ENCODE data around the gene CD300E.

The CD300E gene

GRCh38 chr17:74654742-74655141 lies 31.2 kb upstream of the CD300E start:
- ChIA-PET POLR2A (no interaction called here), CTCF (interaction anchor here (0.9 to 6.6 kb wide), 4 partner anchors 10 to 87 kb away, joined by 3 to 226 read pairs (median 4); partner anchors contain the start of gene RAB37)
- TF ChIP-seq CTCF (IDR thresholded peaks at IDR 0.05; ENCODE audit: control extremely low read depth, extremely low read depth, low read depth, missing control alignments), result no peak
- no peak for DNase-seq (ENCODE audit: extremely low spot score)

GRCh38 chr17:74652020-74652419 lies 28.5 kb upstream of the CD300E start:
- no peak for DNase-seq (ENCODE audit: extremely low spot score)
- ChIA-PET POLR2A (no interaction called here), CTCF (no interaction called here)
- no peak for TF ChIP-seq CTCF (IDR thresholded peaks at IDR 0.05; ENCODE audit: control extremely low read depth, extremely low read depth, low read depth, missing control alignments)

- TF ChIP-seq CTCF (IDR thresholded peaks at IDR 0.05; ENCODE audit: control extremely low read depth, extremely low read depth, low read depth, missing control alignments), result no peak
- no peak for DNase-seq (ENCODE audit: extremely low spot score)
- ChIA-PET POLR2A (no interaction called here), CTCF (interaction anchor here (1.1 to 3.6 kb wide), 3 partner anchors 8 to 87 kb away, joined by 3 to 34 read pairs (median 22); partner anchors contain the start of gene RAB37)
These were observed 26.4 kb upstream of the CD300E start for GRCh38 chr17:74649909-74650308.

GRCh38 chr17:74647871-74648672 lies 24.5 kb upstream of the CD300E start:
- DNase-seq (ENCODE audit: extremely low spot score), result no peak
- ChIA-PET POLR2A (no interaction called here), CTCF (interaction anchor here (0.8 to 3.6 kb wide), 12 partner anchors 9 to 268 kb away, joined by 3 to 34 read pairs (median 5); partner anchors contain the start of genes CD300H and RAB37)
- no peak for TF ChIP-seq CTCF (IDR thresholded peaks at IDR 0.05; ENCODE audit: control extremely low read depth, extremely low read depth, low read depth, missing control alignments)

GRCh38 chr17:74646231-74646630 lies 22.7 kb upstream of the CD300E start:
- CTCF ChIA-PET, result interaction anchor here (0.8 to 3.6 kb wide), 3 partner anchors 11 to 101 kb away, joined by 3 to 34 read pairs (median 11); partner anchors contain the start of genes CD300C and CD300H
- peak; percentile 66 for DNase-seq (ENCODE audit: extremely low spot score)
- TF ChIP-seq CTCF (IDR thresholded peaks at IDR 0.05; ENCODE audit: control extremely low read depth, extremely low read depth, low read depth, missing control alignments), result peak; percentile 79
- POLR2A ChIA-PET, result no interaction called here

GRCh38 chr17:74645010-74645409 lies 21.5 kb upstream of the CD300E start:
- POLR2A ChIA-PET, result no interaction called here
- DNase-seq (ENCODE audit: extremely low spot score), result no peak
- no peak for TF ChIP-seq CTCF (IDR thresholded peaks at IDR 0.05; ENCODE audit: control extremely low read depth, extremely low read depth, low read depth, missing control alignments)
- CTCF ChIA-PET, result interaction anchor here (1.1 to 2.5 kb wide), 2 partner anchors 10 to 12 kb away, joined by 3 to 14 read pairs; no protein-coding TSS in a partner anchor
